ENCODE measurements around the gene ZMYND11.
A peak's percentile ranks its signal among the peaks of the same experiment; 100 is the strongest.

Gene ZMYND11

GRCh38 chr10:275680-276079, 140.4 kb downstream of the ZMYND11 start:
- TF ChIP-seq, protein P1, sequence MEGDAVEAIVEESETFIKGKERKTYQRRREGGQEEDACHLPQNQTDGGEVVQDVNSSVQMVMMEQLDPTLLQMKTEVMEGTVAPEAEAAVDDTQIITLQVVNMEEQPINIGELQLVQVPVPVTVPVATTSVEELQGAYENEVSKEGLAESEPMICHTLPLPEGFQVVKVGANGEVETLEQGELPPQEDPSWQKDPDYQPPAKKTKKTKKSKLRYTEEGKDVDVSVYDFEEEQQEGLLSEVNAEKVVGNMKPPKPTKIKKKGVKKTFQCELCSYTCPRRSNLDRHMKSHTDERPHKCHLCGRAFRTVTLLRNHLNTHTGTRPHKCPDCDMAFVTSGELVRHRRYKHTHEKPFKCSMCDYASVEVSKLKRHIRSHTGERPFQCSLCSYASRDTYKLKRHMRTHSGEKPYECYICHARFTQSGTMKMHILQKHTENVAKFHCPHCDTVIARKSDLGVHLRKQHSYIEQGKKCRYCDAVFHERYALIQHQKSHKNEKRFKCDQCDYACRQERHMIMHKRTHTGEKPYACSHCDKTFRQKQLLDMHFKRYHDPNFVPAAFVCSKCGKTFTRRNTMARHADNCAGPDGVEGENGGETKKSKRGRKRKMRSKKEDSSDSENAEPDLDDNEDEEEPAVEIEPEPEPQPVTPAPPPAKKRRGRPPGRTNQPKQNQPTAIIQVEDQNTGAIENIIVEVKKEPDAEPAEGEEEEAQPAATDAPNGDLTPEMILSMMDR (IDR thresholded peaks at IDR 0.05; ENCODE audit: low read depth, low read length), result no peak
- H3K4me3 ChIP-seq (replicated peaks in 1 of 2; ENCODE audit: low read depth in 2 of 2, low read length in 2 of 2), result no peak overlapping the region
- no peak for DNase-seq (ENCODE audit: low read depth in 2 of 2)

DNA sequence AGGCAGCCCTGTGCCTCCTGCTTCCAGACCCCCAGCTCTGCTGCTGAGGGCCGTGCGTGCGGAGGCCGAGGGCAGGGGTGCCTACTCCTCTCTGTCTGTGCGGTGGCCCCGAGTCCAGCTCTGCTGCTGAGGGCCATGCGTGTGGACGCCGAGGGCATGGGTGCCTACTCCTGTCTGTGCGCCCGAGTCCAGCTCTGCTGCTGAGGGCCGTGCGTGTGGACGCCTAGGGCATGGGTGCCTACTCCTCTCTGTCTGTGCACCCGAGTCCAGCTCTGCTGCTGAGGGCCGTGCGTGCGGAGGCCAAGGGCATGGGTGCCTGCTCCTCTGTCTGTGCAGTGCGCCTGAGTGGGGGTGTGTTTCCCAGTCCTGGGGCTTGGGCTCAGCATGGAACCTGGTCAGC, 142.7 kb downstream of the ZMYND11 start:
- TF ChIP-seq, protein P1 (IDR thresholded peaks at IDR 0.05; ENCODE audit: low read depth, low read length), result no peak
- H3K4me3 ChIP-seq (replicated peaks in 1 of 2; ENCODE audit: low read depth in 2 of 2, low read length in 2 of 2), result no peak overlapping the region
- DNase-seq (ENCODE audit: low read depth in 2 of 2), result no peak

- no peak overlapping the region for H3K4me3 ChIP-seq (replicated peaks in 1 of 2; ENCODE audit: low read depth in 2 of 2, low read length in 2 of 2)
- TF ChIP-seq, protein P1 (IDR thresholded peaks at IDR 0.05; ENCODE audit: low read depth, low read length), result no peak
- no peak for DNase-seq (ENCODE audit: low read depth in 2 of 2)
Observed at GRCh38 chr10:278707-279106, 143.5 kb downstream of the ZMYND11 start.

- H3K4me3 ChIP-seq (replicated peaks in 1 of 2; ENCODE audit: low read depth in 2 of 2, low read length in 2 of 2), result no peak overlapping the region
- TF ChIP-seq, protein P1 (IDR thresholded peaks at IDR 0.05; ENCODE audit: low read depth, low read length), result no peak
- no peak for DNase-seq (ENCODE audit: low read depth in 2 of 2)
Observed at GRCh38 chr10:279232-279631, 144.0 kb downstream of the ZMYND11 start.

DNA sequence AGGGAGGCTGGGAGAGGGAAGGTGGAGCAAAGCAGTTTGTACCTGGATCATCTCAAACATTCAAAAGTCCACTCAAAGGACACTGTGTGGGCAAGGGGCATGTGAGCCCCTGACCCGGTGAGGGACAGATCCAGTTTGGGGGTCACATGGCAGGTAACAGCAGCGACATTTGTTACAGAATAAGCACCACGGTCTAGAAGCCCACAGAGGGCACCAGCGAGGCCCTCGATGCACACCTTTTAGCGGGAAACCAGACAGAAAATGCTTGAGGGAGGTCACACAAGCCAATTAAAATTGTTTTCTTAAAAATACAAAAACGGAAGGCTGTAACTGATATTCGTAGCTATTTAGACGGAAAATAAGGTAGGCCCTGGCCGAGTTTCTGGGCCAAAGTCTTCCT, 144.4 kb downstream of the ZMYND11 start:
- TF ChIP-seq, protein P1 (IDR thresholded peaks at IDR 0.05; ENCODE audit: low read depth, low read length), result no peak
- no peak overlapping the region for H3K4me3 ChIP-seq (replicated peaks in 1 of 2; ENCODE audit: low read depth in 2 of 2, low read length in 2 of 2)
- no peak for DNase-seq (ENCODE audit: low read depth in 2 of 2)

GRCh38 chr10:282294-283139, 147.3 kb downstream of the ZMYND11 start:
- H3K4me3 ChIP-seq (replicated peaks in 1 of 2; ENCODE audit: low read depth in 2 of 2, low read length in 2 of 2), result no peak overlapping the region
- DNase-seq (ENCODE audit: low read depth in 2 of 2), result peak in 1 of 2 donors; percentile 64
- TF ChIP-seq, protein P1 (IDR thresholded peaks at IDR 0.05; ENCODE audit: low read depth, low read length), result no peak

DNA sequence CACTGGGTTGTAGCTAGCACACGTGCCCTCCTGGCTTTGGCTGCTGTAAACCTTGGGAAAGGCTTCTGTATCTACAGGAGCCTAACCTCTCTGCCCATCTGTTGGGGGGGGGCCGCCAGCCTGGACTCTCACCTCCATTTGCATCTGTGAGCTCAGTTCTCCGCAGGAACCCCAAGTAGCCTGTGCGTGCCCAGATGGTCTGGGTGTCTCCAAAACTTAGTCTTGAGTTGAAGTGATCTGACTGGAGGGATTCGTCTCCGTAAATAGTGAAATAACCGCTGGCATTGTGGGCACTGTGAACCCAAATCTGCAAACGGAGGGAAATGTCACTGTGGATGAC, 147.9 kb downstream of the ZMYND11 start:
- TF ChIP-seq, protein P1 (IDR thresholded peaks at IDR 0.05; ENCODE audit: low read depth, low read length), result no peak

More for the DNA sequence above, 147.9 kb downstream of the ZMYND11 start:
- DNase-seq (ENCODE audit: low read depth in 2 of 2), result no peak
- H3K4me3 ChIP-seq (replicated peaks in 1 of 2; ENCODE audit: low read depth in 2 of 2, low read length in 2 of 2), result no peak overlapping the region
